K562 (cell line): ENCODE measurements around the gene DAG1. TPM values are rescaled to one million over a fixed set of nuclear protein-coding genes. Genes with fewer than 3 reads are reported as not detected.

ENCODE experiments used
- ATAC-seq: fragments of 200-7000 bp; cut with Tn5 transposase; 3 replicates; pipeline ENCODE4 v1.9.1; 2020; ENCODE audit warnings: moderate library complexity
- BruUV-seq: library from RNA; stranded (reverse); fragments of 400-500 nt; replicated peaks from 2 replicates; lab custom pipeline; 2021; lab: Mats Ljungman, UMichigan
- CTCF ChIA-PET: fragments of 300-600 bp; formaldehyde crosslinking; extraction: SDS; loops from one replicate; lab custom pipeline; 2021; ENCODE audit warnings: low intra/inter-chr PET ratio; lab: Yijun Ruan, JAX
- POLR2A ChIA-PET: fragments of 300-600, 350-650 bp; sonication (Branson Sonifier 250); formaldehyde crosslinking; extraction: SDS; loops from one replicate; lab custom pipeline; 2021; ENCODE audit warnings: antibody characterized with exemption, inconsistent platforms; lab: Yijun Ruan, JAX
- DNase-seq, 4 experiments: peaks; one replicate each; pipeline versions ENCODE4 v3.0.0 to v3.0.0-alpha.2; 2011 to 2018; ENCODE audit warnings: low spot score in 3 of 4, mixed read lengths in 3 of 4; ENCODE audit errors: extremely low read depth in 1 of 4
- FAIRE-seq: peaks from 2 replicates; lab custom pipeline; 2011; peaks lifted over from hg19 to GRCh38; lab: Jason Lieb, UNC
- H2AFZ ChIP-seq: 2 replicates; pipeline ENCODE4 v1.6.0; 2011; ENCODE audit warnings: low read depth, low read length, control low read depth, inconsistent platforms
- H3K27ac ChIP-seq: fragments of 200-600 bp; 3 replicates; pipeline ENCODE4 v1.8.0; 2011; ENCODE audit warnings: low read depth, mild to moderate bottlenecking, control low read depth, inconsistent platforms, low read length, moderate library complexity, mixed read lengths; ENCODE audit errors: extremely low read depth
- H3K27me3 ChIP-seq, 2 experiments: fragments of 300-600 bp in 1 of 2; 2 replicates in 1 of 2; 3 replicates in 1 of 2; pipeline versions ENCODE4 v1.6.0 to v1.8.0; 2011; ENCODE audit warnings: inconsistent platforms in 2 of 2, low read length in 2 of 2, mild to moderate bottlenecking in 1 of 2, mixed read lengths in 1 of 2, moderate library complexity in 1 of 2; ENCODE audit not compliant: control insufficient read depth in 2 of 2, insufficient read depth in 2 of 2
- H3K36me3 ChIP-seq: fragments of 300-600 bp; 3 replicates; pipeline ENCODE4 v1.8.0; 2011; ENCODE audit warnings: mild to moderate bottlenecking, low read length, inconsistent platforms; ENCODE audit not compliant: control insufficient read depth, insufficient read depth
- H3K4me1 ChIP-seq, 2 experiments: fragments of 200-600 bp in 1 of 2; replicated peaks in 1 of 2; 2 replicates in 1 of 2; 3 replicates in 1 of 2; pipeline versions ENCODE4 v1.5.1 to v1.8.0; 2011; ENCODE audit warnings: inconsistent platforms in 2 of 2, low read length in 2 of 2, mild to moderate bottlenecking in 1 of 2, mixed read lengths in 1 of 2, moderate library complexity in 1 of 2; ENCODE audit not compliant: control insufficient read depth in 2 of 2, insufficient read depth in 2 of 2
- H3K4me2 ChIP-seq: 2 replicates; pipeline ENCODE4 v1.6.1; 2011; ENCODE audit warnings: low read length, control low read depth, inconsistent platforms, mixed read lengths; ENCODE audit not compliant: insufficient read depth
- H3K4me3 ChIP-seq: fragments of 200-600 bp; sonication (generic), shearing (Covaris generic); 2 replicates; pipeline ENCODE4 v1.5.1; 2016; ENCODE audit warnings: control low read depth, inconsistent platforms
- H3K79me2 ChIP-seq: fragments of 200-600 bp; 3 replicates; pipeline ENCODE4 v1.8.0; 2011; ENCODE audit warnings: low read length, inconsistent platforms; ENCODE audit not compliant: control insufficient read depth, insufficient read depth
- H3K9ac ChIP-seq, 2 experiments: 2 replicates each; pipeline versions ENCODE4 v1.6.0 to v1.6.1; 2011; ENCODE audit warnings: low read depth in 2 of 2, low read length in 2 of 2, control low read depth in 1 of 2, inconsistent platforms in 1 of 2, mild to moderate bottlenecking in 1 of 2, mixed read lengths in 1 of 2; ENCODE audit not compliant: insufficient read depth in 1 of 2
- H3K9me1 ChIP-seq: one replicate; pipeline ENCODE4 v1.6.0; 2011; ENCODE audit warnings: inconsistent platforms, mild to moderate bottlenecking, low read length, moderate library complexity; ENCODE audit not compliant: control insufficient read depth, insufficient read depth
- H3K9me3 ChIP-seq: replicated peaks from 2 replicates; pipeline ENCODE4 v1.5.1; 2011; ENCODE audit warnings: low read depth, low read length, inconsistent platforms; ENCODE audit not compliant: control insufficient read depth, insufficient read depth
- H4K20me1 ChIP-seq: replicated peaks from 2 replicates; pipeline ENCODE4 v1.6.1; 2011; ENCODE audit warnings: low read length, inconsistent platforms, mixed read lengths; ENCODE audit not compliant: control insufficient read depth, insufficient read depth
- CREB3L1 ChIP-seq: fragments of 450-650 bp; IDR thresholded peaks from 2 replicates; pipeline ENCODE4 v1.6.1; 2014; ENCODE audit warnings: low read depth, mild to moderate bottlenecking, moderate library complexity, borderline replicate concordance
- HDAC8 ChIP-seq: fragments of 450-650 bp; IDR thresholded peaks from 2 replicates; pipeline ENCODE4 v1.6.1; 2016; ENCODE audit warnings: mild to moderate bottlenecking, missing genetic modification characterization, moderate library complexity, missing compliant biosample characterization
- HMBOX1 ChIP-seq: sonication (generic); IDR thresholded peaks from 2 replicates; pipeline ENCODE4 v1.6.1; 2016
- POLR2G ChIP-seq: fragments of 200-400 bp; formaldehyde crosslinking; IDR thresholded peaks from 2 replicates; pipeline ENCODE4 v1.6.1; 2017; ENCODE audit warnings: low read depth, mild to moderate bottlenecking, antibody characterized with exemption, low read length, moderate library complexity
- STAG1 ChIP-seq: sonication (generic); formaldehyde crosslinking; IDR thresholded peaks from 2 replicates; pipeline ENCODE4 v1.5.0; 2020; ENCODE audit warnings: missing genetic modification reagents, borderline replicate concordance
- XRCC3 ChIP-seq: fragments of 450-650 bp; IDR thresholded peaks from 2 replicates; pipeline ENCODE4 v1.6.1; 2017; ENCODE audit warnings: mild to moderate bottlenecking, moderate library complexity
- ZFP36 ChIP-seq: fragments of 150-350 bp; IDR thresholded peaks from 2 replicates; pipeline ENCODE4 v1.6.1; 2018; ENCODE audit warnings: low read length, low read depth; ENCODE audit not compliant: partially characterized antibody
- ZNF197 ChIP-seq: fragments of 200-800 bp; sonication (Bioruptor generic); IDR thresholded peaks from 2 replicates; pipeline ENCODE4 v1.6.1; 2016; ENCODE audit warnings: low read depth, missing genetic modification characterization, missing compliant biosample characterization
- ZNF655 ChIP-seq: fragments of 250-450 bp; sonication (Bioruptor Pico); IDR thresholded peaks from 2 replicates; pipeline ENCODE4 v1.5.0; 2021
- WGBS: fragments of 100-300 bp; shearing (Covaris generic); methylation state at CpG from one replicate; pipeline ENCODE4 v1.1.6; 2016; ENCODE audit warnings: low coverage, mixed read lengths; ENCODE audit not compliant: insufficient coverage; ENCODE audit errors: missing lambda C conversion rate; 5-methylcytosine and 5-hydroxymethylcytosine counted together
- in situ Hi-C: fragments of 300-500 bp; cut with MboI; formaldehyde crosslinking; loops from 4 replicates; pipeline ENCODE4 v1.15.0; 2018; ENCODE audit warnings: inconsistent platforms, mixed read lengths
- intact Hi-C: fragments of 100-400 bp; cut with micrococcal nuclease; formaldehyde crosslinking; loops from 2 replicates; pipeline ENCODE4 v1.14.2; 2022
- polyA plus RNA-seq, 8 experiments: library from polyadenylated mRNA; depleted of rRNA in 4 of 8; stranded (reverse) in 5 of 8; unstranded in 3 of 8; fragments of >200 nt; fragmentation: Nextera tagmentation in 2 of 8; fragmentation: Illumina TruSeq in 1 of 8; extraction: Ambion mirVana in 2 of 8; extraction: Trizol in 1 of 8; gene quantifications; 2 replicates each; pipeline versions ENCODE4 v1.2.1 to v1.2.3, GENCODE V29; 2011 to 2014; ENCODE audit warnings: inconsistent platforms in 1 of 8, missing spikeins in 1 of 8
- total RNA-seq, 7 experiments: library from RNA; depleted of rRNA in 6 of 7; stranded (reverse); fragments of >200 nt in 6 of 7; fragmentation: Illumina TruSeq in 2 of 7; extraction: Trizol in 2 of 7; gene quantifications; 2 replicates each; pipeline versions ENCODE4 v1.2.1 to v1.2.3, GENCODE V29; 2011 to 2021; ENCODE audit warnings: low replicate concordance in 1 of 7

DAG1 gene
- total and polyA plus RNA-seq, 9 of the 15 experiments (the other 6 are each of a cell fraction or from before 2014, with no cell fraction given): 0.29 to 19.6 (median 8.2) TPM

- peak; percentile 29; the same call in 2 of the 3 replicates for ATAC-seq
- no peak within 1 kb of the TSS for H2AFZ ChIP-seq
- no peaks in the 10 kb centered on the region for H3K9me3 ChIP-seq
- intact Hi-C loops: no loop called here
- no peak for FAIRE-seq
- DNase-seq: peak in 1 of 4 experiments; percentile 3
- in situ Hi-C loops: no loop called here
- TF ChIP-seq STAG1 (CRISPR knock-in tag): no peak
- TF ChIP-seq POLR2G: peak; percentile 51
- TF ChIP-seq, all 486 proteins: peak for 1
- H4K20me1 ChIP-seq: no peaks in the 10 kb centered on the region
- H3K79me2 ChIP-seq: no peaks in the 10 kb centered on the region
- POLR2A ChIA-PET: interaction anchor here (2.4 kb wide), 1 partner anchor 11 kb away, joined by 10 read pairs; the partner anchor contains the start of genes RHOA and TCTA
- no peak within 1 kb of the TSS for H3K27ac ChIP-seq
- BruUV-seq: no TSS peak
- H3K27me3 ChIP-seq: no peaks in the 10 kb centered on the region
- peak within 1 kb of the TSS in 1 of 2 experiments; percentile 45; a peak in 2 of 4 replicates for H3K9ac ChIP-seq
- H3K4me1 ChIP-seq: peaks cover 2 to 21% of the 10 kb centered on the region in 2 experiments; a peak in 3 of 5 replicates
- H3K36me3 ChIP-seq: no peaks in the 10 kb centered on the region
- H3K9me1 ChIP-seq: no peaks in the 10 kb centered on the region
- no peak within 1 kb of the TSS for H3K4me2 ChIP-seq
- CTCF ChIA-PET: no interaction called here
- no peak within 1 kb of the TSS for H3K4me3 ChIP-seq
- WGBS: 79% methylated on average over 13 of the region's 25 CpGs
Measured at GRCh38 chr3:49422379-49423248, 47.5 kb upstream of the DAG1 start, which contains the start of gene AMT. AMT (minus strand) TSS chr3:49422473; CDS start chr3:49422450, 23 bp downstream.

GRCh38 chr3:49424816-49425215 is 45.3 kb upstream of the DAG1 start:
- Histone ChIP-seq H3K9me1 (no peaks in the 10 kb centered on the region), H3K4me2 (no peak overlapping the region), H3K4me3 (no peak overlapping the region), H3K79me2 (no peaks in the 10 kb centered on the region), H3K4me1 (peaks cover 2 to 27% of the 10 kb centered on the region in 2 experiments; a peak in 3 of 5 replicates), H3K27me3 (no peaks in the 10 kb centered on the region), H3K9ac (peak overlapping the region in 1 of 2 experiments; percentile 17; a peak in 1 of 4 replicates), H3K36me3 (no peaks in the 10 kb centered on the region), H4K20me1 (no peaks in the 10 kb centered on the region), H3K9me3 (no peaks in the 10 kb centered on the region), H3K27ac (no peak overlapping the region), H2AFZ (no peak overlapping the region)
- FAIRE-seq: no peak
- no peak for ATAC-seq
- 90% methylated on average over 6 of the region's 6 CpGs for WGBS
- CTCF ChIA-PET: no interaction called here
- POLR2A ChIA-PET: interaction anchor here (0.7 kb wide), 1 partner anchor 15 kb away, joined by 3 read pairs; no protein-coding TSS in a partner anchor
- in situ Hi-C loops: loop anchor here (25.0 kb wide), 1 partner anchor 263 kb away; the partner anchor contains the start of genes CCDC71 and KLHDC8B
- intact Hi-C loops: loop anchor here (5.0 kb wide), 1 partner anchor 83 kb away; the partner anchor contains the start of gene USP4
- no TSS peak for BruUV-seq
- no peak for DNase-seq
- TF ChIP-seq HMBOX1 (no peak), HDAC8 (tag) (no peak), XRCC3 (no peak), ZNF197 (no peak), ZNF655 (CRISPR knock-in tag) (no peak), CREB3L1 (no peak), ZFP36 (no peak)
